HepG2 (cell line): Measurements from ENCODE around the gene NIFK. TPM values are rescaled to one million over a fixed set of nuclear protein-coding genes. Genes with fewer than 3 reads are reported as not detected.

Source experiments
- BRF2 ChIP-seq: sonication (generic); formaldehyde crosslinking; IDR thresholded peaks from 2 replicates; pipeline ENCODE4 v1.8.1; 2022; ENCODE audit warnings: mild to moderate bottlenecking, missing genetic modification reagents
- CREB1 ChIP-seq, 2 experiments: fragments of 450-650 bp in 1 of 2; IDR thresholded peaks; 2 replicates each; pipeline ENCODE4 v1.6.1; 2016 to 2017; ENCODE audit warnings: control low read depth in 1 of 2, mild to moderate bottlenecking in 1 of 2, missing compliant biosample characterization in 1 of 2, missing genetic modification characterization in 1 of 2
- FOXC1 ChIP-seq: sonication (generic); formaldehyde crosslinking; IDR thresholded peaks from 2 replicates; pipeline ENCODE4 v1.8.0; 2022; ENCODE audit warnings: mild to moderate bottlenecking, missing genetic modification reagents, borderline replicate concordance
- GABPA ChIP-seq, 2 experiments: IDR thresholded peaks; 2 replicates each; pipeline ENCODE4 v1.6.1; 2011 to 2016; ENCODE audit warnings: low read depth in 2 of 2, low read length in 1 of 2, missing biosample characterization in 1 of 2, missing genetic modification characterization in 1 of 2
- MYNN ChIP-seq: sonication (generic); formaldehyde crosslinking; IDR thresholded peaks from 2 replicates; pipeline ENCODE4 v1.4.0; 2020; ENCODE audit warnings: mild to moderate bottlenecking, low read depth, missing genetic modification reagents
- PRMT3 ChIP-seq: sonication (generic); formaldehyde crosslinking; IDR thresholded peaks from 2 replicates; pipeline ENCODE4 v1.8.1; 2022; ENCODE audit warnings: low read depth, mild to moderate bottlenecking, moderate library complexity, missing genetic modification reagents, borderline replicate concordance
- RBAK ChIP-seq: sonication (generic); formaldehyde crosslinking; IDR thresholded peaks from 2 replicates; pipeline ENCODE4 v1.5.1; 2020; ENCODE audit warnings: mild to moderate bottlenecking, missing genetic modification reagents
- RFXANK ChIP-seq: IDR thresholded peaks from 2 replicates; pipeline ENCODE4 v1.6.1; 2016
- STAT6 ChIP-seq: sonication (generic); formaldehyde crosslinking; IDR thresholded peaks from 2 replicates; pipeline ENCODE4 v1.4.0; 2020; ENCODE audit warnings: missing genetic modification reagents, mild to moderate bottlenecking, borderline replicate concordance
- TFE3 ChIP-seq: IDR thresholded peaks from 2 replicates; pipeline ENCODE4 v1.6.1; 2016
- ZFY ChIP-seq: sonication (generic); formaldehyde crosslinking; IDR thresholded peaks from 2 replicates; pipeline ENCODE4 v1.4.0; 2020; ENCODE audit warnings: missing genetic modification reagents
- ZNF264 ChIP-seq: sonication (generic); formaldehyde crosslinking; IDR thresholded peaks from 2 replicates; pipeline ENCODE4 v1.4.0; 2020; ENCODE audit warnings: missing genetic modification reagents
- ZNF432 ChIP-seq: sonication (generic); formaldehyde crosslinking; IDR thresholded peaks from 2 replicates; pipeline ENCODE4 v1.5.0; 2020; ENCODE audit warnings: missing genetic modification reagents, mild to moderate bottlenecking, borderline replicate concordance
- ZNF44 ChIP-seq: sonication (generic); formaldehyde crosslinking; IDR thresholded peaks from 2 replicates; pipeline ENCODE4 v1.5.1; 2020; ENCODE audit warnings: mild to moderate bottlenecking, missing genetic modification reagents
- ZNF577 ChIP-seq: sonication (generic); formaldehyde crosslinking; IDR thresholded peaks from 2 replicates; pipeline ENCODE4 v1.4.0; 2020; ENCODE audit warnings: mild to moderate bottlenecking, low read depth, missing genetic modification reagents, borderline replicate concordance
- ZNF629 ChIP-seq: sonication (generic); formaldehyde crosslinking; conservative IDR thresholded peaks from 2 replicates; pipeline ENCODE4 v1.5.0; 2020; ENCODE audit warnings: missing genetic modification reagents
- ZNF737 ChIP-seq: sonication (generic); formaldehyde crosslinking; IDR thresholded peaks from 2 replicates; pipeline ENCODE4 v1.5.0; 2020; ENCODE audit warnings: missing genetic modification reagents, mild to moderate bottlenecking, borderline replicate concordance
- ZNF777 ChIP-seq: sonication (generic); formaldehyde crosslinking; IDR thresholded peaks from 2 replicates; pipeline ENCODE4 v1.4.0; 2020; ENCODE audit warnings: missing genetic modification reagents
- polyA plus RNA-seq, 8 experiments: library from polyadenylated mRNA; depleted of rRNA in 3 of 8; stranded (reverse) in 7 of 8; unstranded in 1 of 8; fragments of >200 nt; fragmentation: Illumina TruSeq in 4 of 8; extraction: Trizol in 4 of 8; gene quantifications; 2 replicates each; pipeline versions ENCODE4 v1.2.1 to v1.2.3, GENCODE V29; 2011 to 2016; ENCODE audit warnings: low read depth in 4 of 8, missing spikeins in 1 of 8, mixed read lengths in 1 of 8; ENCODE audit not compliant: insufficient read depth in 1 of 8
- total RNA-seq, 5 experiments: library from RNA; depleted of rRNA; stranded (reverse); fragments of >200 nt; fragmentation: Illumina TruSeq; extraction: Trizol; gene quantifications; 2 replicates each; pipeline ENCODE4 v1.2.3, GENCODE V29; 2016; ENCODE audit warnings: low read depth in 1 of 5

NIFK gene
- total and polyA plus RNA-seq, 2 of the 13 experiments (the other 11 are each of a cell fraction or from before 2014, with no cell fraction given): 19.6 to 105 TPM

GRCh38 chr2:121707344-121707919 lies 29.2 kb downstream of the NIFK start (continued):
- TF ChIP-seq ZNF629 (CRISPR knock-in tag) (no peak), ZNF264 (CRISPR knock-in tag) (no peak), RBAK (CRISPR knock-in tag) (no peak), FOXC1 (CRISPR knock-in tag) (no peak), ZNF737 (no peak), STAT6 (no peak), CREB1 (IDR thresholded peaks at IDR 0.05) (no peak), CREB1 (CRISPR knock-in tag; IDR thresholded peaks at IDR 0.05) (no peak), GABPA (IDR thresholded peaks at IDR 0.05; ENCODE audit: low read depth, low read length) (no peak), GABPA (CRISPR knock-in tag; IDR thresholded peaks at IDR 0.05; ENCODE audit: low read depth) (peak; percentile 54; the same call in 1 of the 2 replicates), RFXANK (no peak), BRF2 (CRISPR knock-in tag) (no peak), ZNF777 (CRISPR knock-in tag) (no peak), ZNF44 (no peak), MYNN (CRISPR knock-in tag) (no peak), ZNF432 (CRISPR knock-in tag) (no peak), PRMT3 (CRISPR knock-in tag) (no peak), ZFY (CRISPR knock-in tag) (no peak), TFE3 (no peak), ZNF577 (CRISPR knock-in tag) (no peak)
